Mesenchymal stem cell (in vitro differentiated cells and primary cell): Measurements from ENCODE around the gene TOLLIP.
A peak's percentile ranks its signal among the peaks of the same experiment; 100 is the strongest.

Experiments
- DNase-seq: peaks from one replicate; pipeline ENCODE4 v3.0.0-alpha.2; 2013
- H2AFZ ChIP-seq: one replicate; pipeline ENCODE4 v1.6.1; 2013; ENCODE audit warnings: low read depth, mild to moderate bottlenecking, control low read depth, inconsistent platforms, low read length, moderate library complexity
- H2AK5ac ChIP-seq: 2 replicates; pipeline ENCODE4 v1.6.1; 2013; ENCODE audit warnings: low read length, moderate library complexity, mild to moderate bottlenecking, inconsistent platforms; ENCODE audit not compliant: severe bottlenecking
- H2BK120ac ChIP-seq: one replicate; pipeline ENCODE4 v1.6.1; 2013; ENCODE audit warnings: low read depth, mild to moderate bottlenecking, inconsistent platforms, low read length, moderate library complexity
- H2BK12ac ChIP-seq, 2 experiments: one replicate each; pipeline ENCODE4 v1.6.1; 2013; ENCODE audit warnings: inconsistent platforms in 2 of 2, low read length in 2 of 2, mild to moderate bottlenecking in 2 of 2, moderate library complexity in 2 of 2, control low read depth in 1 of 2
- H2BK15ac ChIP-seq: one replicate; pipeline ENCODE4 v1.6.1; 2013; ENCODE audit warnings: mild to moderate bottlenecking, low read depth, inconsistent platforms; ENCODE audit not compliant: poor library complexity, severe bottlenecking
- H2BK5ac ChIP-seq: 2 replicates; pipeline ENCODE4 v1.6.1; 2013; ENCODE audit warnings: low read depth, mild to moderate bottlenecking, low read length, control low read depth, inconsistent platforms; ENCODE audit not compliant: poor library complexity, severe bottlenecking
- H3K14ac ChIP-seq, 2 experiments: one replicate each; pipeline ENCODE4 v1.6.1; 2013; ENCODE audit warnings: inconsistent platforms in 2 of 2, low read length in 2 of 2, control low read depth in 1 of 2, mild to moderate bottlenecking in 1 of 2, moderate library complexity in 1 of 2
- H3K18ac ChIP-seq, 2 experiments: one replicate each; pipeline ENCODE4 v1.6.1; 2013; ENCODE audit warnings: inconsistent platforms in 2 of 2, low read length in 2 of 2, control low read depth in 1 of 2, low read depth in 1 of 2, mild to moderate bottlenecking in 1 of 2
- H3K23ac ChIP-seq, 2 experiments: one replicate each; pipeline ENCODE4 v1.6.1; 2013; ENCODE audit warnings: inconsistent platforms in 2 of 2, low read length in 2 of 2, mild to moderate bottlenecking in 2 of 2, moderate library complexity in 2 of 2, control low read depth in 1 of 2
- H3K27ac ChIP-seq: 2 replicates; pipeline ENCODE4 v1.5.1; 2013; ENCODE audit warnings: mild to moderate bottlenecking, moderate library complexity, low read length, control low read depth, inconsistent platforms; ENCODE audit not compliant: poor library complexity, severe bottlenecking
- H3K27me3 ChIP-seq, 2 experiments: 2 replicates each; pipeline versions ENCODE4 v1.6.1 to v1.7.0; 2013; ENCODE audit warnings: low read length in 2 of 2, mild to moderate bottlenecking in 2 of 2, moderate library complexity in 2 of 2, control low read depth in 1 of 2, inconsistent platforms in 1 of 2; ENCODE audit not compliant: control insufficient read depth in 1 of 2, insufficient read depth in 1 of 2
- H3K36me3 ChIP-seq, 2 experiments: 2 replicates each; pipeline versions ENCODE4 v1.6.1 to v1.7.0; 2013; ENCODE audit warnings: low read length in 2 of 2, control low read depth in 1 of 2, inconsistent platforms in 1 of 2, low read depth in 1 of 2, mild to moderate bottlenecking in 1 of 2; ENCODE audit not compliant: insufficient read depth in 2 of 2, control insufficient read depth in 1 of 2
- H3K4ac ChIP-seq, 2 experiments: one replicate each; pipeline ENCODE4 v1.6.1; 2013; ENCODE audit warnings: inconsistent platforms in 2 of 2, low read length in 2 of 2, mild to moderate bottlenecking in 2 of 2, moderate library complexity in 2 of 2, control low read depth in 1 of 2, low read depth in 1 of 2
- H3K4me1 ChIP-seq: 2 replicates; pipeline ENCODE4 v1.6.1; 2013; ENCODE audit warnings: low read depth, low read length, control low read depth; ENCODE audit not compliant: control insufficient read depth, insufficient read depth
- H3K4me2 ChIP-seq: 2 replicates; pipeline ENCODE4 v1.6.1; 2013; ENCODE audit warnings: low read length, mild to moderate bottlenecking, inconsistent platforms; ENCODE audit not compliant: poor library complexity, severe bottlenecking
- H3K4me3 ChIP-seq, 2 experiments: 2 replicates each; pipeline versions ENCODE4 v1.5.1 to v1.7.0; 2013; ENCODE audit warnings: low read length in 2 of 2, mild to moderate bottlenecking in 2 of 2, control low read depth in 1 of 2, low read depth in 1 of 2; ENCODE audit not compliant: insufficient read depth in 1 of 2
- H3K79me1 ChIP-seq: replicated peaks from 2 replicates; pipeline ENCODE4 v1.6.1; 2013; ENCODE audit warnings: mild to moderate bottlenecking, control low read depth, low read length, inconsistent platforms; ENCODE audit not compliant: poor library complexity, severe bottlenecking
- H3K9ac ChIP-seq: 2 replicates; pipeline ENCODE4 v1.7.0; 2013; ENCODE audit warnings: mild to moderate bottlenecking, low read length, moderate library complexity
- H3K9me3 ChIP-seq: 2 replicates; pipeline ENCODE4 v1.7.0; 2013; ENCODE audit warnings: mild to moderate bottlenecking, low read length; ENCODE audit not compliant: control insufficient read depth
- H4K8ac ChIP-seq: one replicate; pipeline ENCODE4 v1.6.1; 2013; ENCODE audit warnings: inconsistent platforms, mild to moderate bottlenecking, low read length, moderate library complexity
- H4K91ac ChIP-seq: one replicate; pipeline ENCODE4 v1.6.1; 2013; ENCODE audit warnings: mild to moderate bottlenecking, low read length, inconsistent platforms
- WGBS: methylation state at CpG from one replicate; pipeline ENCODE4 v1.1.7; 2013; ENCODE audit warnings: mixed read lengths; 5-methylcytosine and 5-hydroxymethylcytosine counted together

Gene TOLLIP

DNA sequence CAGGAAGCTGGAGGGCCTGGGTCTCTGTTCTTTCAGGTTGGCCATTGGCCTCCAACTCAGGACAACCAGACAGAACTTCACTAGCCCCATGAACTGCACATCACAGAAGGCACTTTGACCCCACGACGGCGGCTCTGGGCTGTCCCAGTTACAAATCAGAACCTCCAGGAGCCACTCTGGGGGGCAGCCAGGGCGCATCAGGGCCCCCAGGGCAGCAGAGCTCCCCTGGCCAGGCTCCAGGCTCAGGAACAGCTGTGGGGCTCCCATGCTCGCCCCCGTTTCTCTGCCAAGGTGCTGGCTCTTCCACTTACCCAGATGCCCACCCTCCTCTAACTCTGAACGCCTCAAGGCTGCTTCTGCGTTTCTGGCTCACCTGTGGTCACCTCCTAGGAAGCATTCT lies 25.5 kb downstream of the TOLLIP start:
- Histone ChIP-seq H4K91ac (no peak overlapping the region), H4K8ac (no peak overlapping the region), H2BK15ac (no peak overlapping the region), H2BK5ac (no peak overlapping the region), H3K27ac (no peak overlapping the region), H3K79me1 (peaks cover 56% of the 10 kb centered on the region), H3K27me3 (no peaks in the 10 kb centered on the region), H3K4me2 (no peak overlapping the region), H3K14ac (no peak overlapping the region), H3K18ac (no peak overlapping the region), H2BK12ac (no peak overlapping the region), H2AFZ (no peak overlapping the region), H3K36me3 (peaks cover 81 to 84% of the 10 kb centered on the region in 2 experiments), H3K4ac (no peak overlapping the region), H3K4me3 (no peak overlapping the region), H3K9me3 (no peaks in the 10 kb centered on the region), H3K4me1 (peaks cover 4% of the 10 kb centered on the region), H3K23ac (no peak overlapping the region), H2AK5ac (no peak overlapping the region), H3K9ac (no peak overlapping the region), H2BK120ac (no peak overlapping the region)
- WGBS, result 99% methylated on average over 8 of the region's 8 CpGs
- no peak for DNase-seq

DNA sequence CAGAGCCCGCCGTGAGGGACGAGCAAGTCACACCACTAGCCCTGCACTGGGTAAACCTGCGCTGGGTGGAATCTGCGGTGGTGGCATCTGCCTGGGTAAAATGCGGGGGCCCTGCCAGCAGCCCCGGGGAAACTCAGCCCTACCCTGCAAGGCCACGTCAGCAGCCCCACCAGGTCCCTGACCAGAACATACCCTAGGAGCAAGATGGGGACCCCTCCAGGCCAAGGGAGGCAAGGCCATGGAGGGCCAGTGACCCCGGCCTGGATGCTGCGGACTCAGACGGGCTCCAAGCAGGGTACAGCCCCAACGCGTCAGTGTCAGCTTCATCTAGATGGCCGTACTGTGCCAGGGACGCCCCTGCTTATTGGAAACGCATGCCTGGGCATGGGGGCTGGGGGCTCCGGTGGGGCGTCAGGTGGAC lies 26.3 kb downstream of the TOLLIP start:
- no peak overlapping the region for H3K9ac ChIP-seq
- no peak overlapping the region for H3K14ac ChIP-seq
- no peak overlapping the region for H3K4me2 ChIP-seq
- no peak overlapping the region for H3K27ac ChIP-seq
- H2AFZ ChIP-seq, result no peak overlapping the region
- H3K36me3 ChIP-seq, result peaks cover 81 to 84% of the 10 kb centered on the region in 2 experiments
- no peak overlapping the region for H2BK12ac ChIP-seq
- H3K4me3 ChIP-seq, result no peak overlapping the region
- no peak overlapping the region for H4K91ac ChIP-seq
- H3K18ac ChIP-seq, result no peak overlapping the region
- H3K9me3 ChIP-seq, result no peaks in the 10 kb centered on the region
- H2BK120ac ChIP-seq, result no peak overlapping the region
- H2AK5ac ChIP-seq, result no peak overlapping the region
- H3K4me1 ChIP-seq, result peaks cover 4% of the 10 kb centered on the region
- no peaks in the 10 kb centered on the region for H3K27me3 ChIP-seq
- WGBS, result 94% methylated on average over 18 of the region's 18 CpGs
- H2BK5ac ChIP-seq, result no peak overlapping the region
- no peak overlapping the region for H4K8ac ChIP-seq
- H3K4ac ChIP-seq, result no peak overlapping the region
- H2BK15ac ChIP-seq, result no peak overlapping the region
- H3K79me1 ChIP-seq, result peaks cover 53% of the 10 kb centered on the region
- H3K23ac ChIP-seq, result no peak overlapping the region
- no peak for DNase-seq

DNA sequence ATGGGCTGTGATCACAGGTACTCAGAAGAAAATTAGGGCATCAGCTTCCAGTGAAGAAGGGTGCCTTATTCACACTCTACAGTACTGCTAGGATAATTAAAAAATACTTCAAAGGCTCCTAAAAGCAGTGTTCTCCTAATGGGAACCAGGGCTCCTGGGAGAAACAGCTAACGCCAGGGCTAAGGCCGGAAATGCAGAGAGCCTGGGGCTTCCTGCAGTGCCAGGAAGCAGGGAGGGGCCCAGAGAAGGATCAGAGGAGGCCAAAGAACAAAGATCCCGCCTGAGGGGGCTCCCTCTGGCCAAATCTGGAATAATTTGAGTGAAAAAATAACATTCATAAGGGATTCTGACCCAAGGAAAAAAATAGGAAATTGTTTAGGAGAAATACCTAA lies 27.5 kb downstream of the TOLLIP start:
- peaks cover 7% of the 10 kb centered on the region for H3K4me1 ChIP-seq
- no peak overlapping the region for H3K14ac ChIP-seq
- H2AFZ ChIP-seq, result no peak overlapping the region
- H4K8ac ChIP-seq, result no peak overlapping the region
- no peak overlapping the region for H2BK12ac ChIP-seq
- H3K4me2 ChIP-seq, result no peak overlapping the region
- no peak overlapping the region for H2AK5ac ChIP-seq
- no peak overlapping the region for H3K9ac ChIP-seq
- H2BK15ac ChIP-seq, result no peak overlapping the region
- H3K27ac ChIP-seq, result no peak overlapping the region
- H3K23ac ChIP-seq, result no peak overlapping the region
- H2BK120ac ChIP-seq, result no peak overlapping the region
- no peak overlapping the region for H3K4ac ChIP-seq
- DNase-seq, result no peak
- no peaks in the 10 kb centered on the region for H3K9me3 ChIP-seq
- no peak overlapping the region for H3K4me3 ChIP-seq
- H2BK5ac ChIP-seq, result no peak overlapping the region
- peaks cover 58% of the 10 kb centered on the region for H3K79me1 ChIP-seq
- H3K27me3 ChIP-seq, result no peaks in the 10 kb centered on the region
- H4K91ac ChIP-seq, result no peak overlapping the region
- H3K18ac ChIP-seq, result no peak overlapping the region
- 46% methylated on average over 3 of the region's 3 CpGs for WGBS
- peaks cover 86 to 88% of the 10 kb centered on the region in 2 experiments for H3K36me3 ChIP-seq

DNA sequence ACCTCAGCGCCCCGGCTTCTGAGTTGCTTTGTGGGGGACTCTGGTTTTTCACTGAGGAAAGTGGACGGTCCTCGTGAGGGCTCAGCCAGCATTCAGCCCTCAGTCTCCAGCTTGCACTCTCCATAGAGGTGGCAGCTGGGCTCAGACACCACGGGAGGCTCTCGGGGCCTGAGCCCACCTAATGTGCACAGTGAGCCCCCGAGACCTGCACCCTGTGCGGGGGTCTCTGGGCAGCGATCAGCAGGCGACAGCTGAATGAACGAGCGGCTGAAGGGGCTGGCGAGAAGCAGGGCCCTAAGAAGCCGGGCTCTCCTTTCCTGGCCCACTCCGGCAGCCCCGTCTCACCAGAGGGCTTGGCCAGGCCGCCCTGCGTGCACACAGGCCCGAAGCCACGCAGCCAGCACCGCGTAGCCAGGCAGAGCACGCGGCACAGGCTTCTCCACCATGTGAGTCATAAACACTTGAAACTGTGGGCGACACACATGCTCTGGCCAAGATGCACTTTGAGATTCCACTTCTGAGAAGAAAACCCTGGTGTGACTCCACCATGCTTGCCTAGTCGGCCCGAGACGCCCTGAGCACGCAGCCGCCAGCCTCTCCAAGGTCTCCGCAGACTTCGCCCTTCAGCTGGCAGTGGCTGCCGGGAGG lies 28.0 kb downstream of the TOLLIP start:
- Histone ChIP-seq H3K4me3 (no peak overlapping the region), H3K4me2 (no peak overlapping the region), H3K27ac (no peak overlapping the region), H3K27me3 (no peaks in the 10 kb centered on the region), H2BK5ac (no peak overlapping the region), H3K36me3 (peaks cover 86 to 88% of the 10 kb centered on the region in 2 experiments), H3K79me1 (peaks cover 61% of the 10 kb centered on the region), H3K4me1 (peaks cover 7% of the 10 kb centered on the region), H4K91ac (no peak overlapping the region), H3K9me3 (no peaks in the 10 kb centered on the region), H2BK120ac (no peak overlapping the region), H3K9ac (no peak overlapping the region), H3K18ac (no peak overlapping the region), H2AK5ac (no peak overlapping the region), H2AFZ (no peak overlapping the region), H2BK12ac (no peak overlapping the region), H3K4ac (no peak overlapping the region), H4K8ac (no peak overlapping the region), H3K23ac (no peak overlapping the region), H2BK15ac (no peak overlapping the region), H3K14ac (no peak overlapping the region)
- WGBS, result 91% methylated on average over 33 of the region's 33 CpGs
- DNase-seq, result peak; percentile 22
